Esophagus muscularis mucosa (tissue), 4 donors: Measurements from ENCODE around the gene NUP107.

Source experiments
- EP300 ChIP-seq: sonication (generic); formaldehyde crosslinking; IDR thresholded peaks from one replicate; pipeline ENCODE4 v1.6.1; 2017; ENCODE audit warnings: antibody characterized with exemption
- POLR2A ChIP-seq: fragments of 450-650 bp; IDR thresholded peaks from one replicate; pipeline ENCODE4 v1.6.1; 2017; ENCODE audit warnings: antibody characterized with exemption, moderate library complexity, mild to moderate bottlenecking, low read depth
- POLR2AphosphoS5 ChIP-seq, 2 donors: sonication (generic); formaldehyde crosslinking; IDR thresholded peaks; one replicate each; pipeline ENCODE4 v1.6.1; 2017; ENCODE audit warnings: antibody characterized with exemption in 2 of 2
- TF ChIP-seq, protein P1 (sequence below), 3 experiments: fragments of 200-600 bp in 2 of 3; fragments of 450-650 bp in 1 of 3; sonication (generic) in 2 of 3; IDR thresholded peaks; one replicate each; pipeline ENCODE4 v1.5.1; 2017 to 2019; ENCODE audit warnings: antibody characterized with exemption in 3 of 3, mild to moderate bottlenecking in 2 of 3, moderate library complexity in 1 of 3

DNA sequence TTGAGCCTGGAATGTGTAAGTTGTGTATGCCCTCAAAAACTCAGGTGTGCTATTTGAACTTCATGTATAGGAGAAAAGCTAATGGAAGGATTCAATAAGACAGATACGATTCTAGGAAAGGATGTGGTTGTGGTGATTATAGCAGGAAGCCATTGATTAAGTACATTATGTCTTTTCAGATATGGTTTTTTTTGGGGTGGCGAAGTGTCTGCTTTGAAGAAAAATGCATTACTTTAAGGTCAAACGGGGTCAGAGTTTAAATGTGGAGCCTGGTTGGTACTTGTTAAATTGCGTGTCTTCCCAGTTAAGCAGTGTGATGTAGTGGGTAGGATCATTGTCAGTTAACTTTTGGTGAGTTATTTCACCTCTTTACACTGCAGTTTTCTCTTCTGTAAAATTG, 13.0 kb upstream of the NUP107 start:
- TF ChIP-seq, protein P1, sequence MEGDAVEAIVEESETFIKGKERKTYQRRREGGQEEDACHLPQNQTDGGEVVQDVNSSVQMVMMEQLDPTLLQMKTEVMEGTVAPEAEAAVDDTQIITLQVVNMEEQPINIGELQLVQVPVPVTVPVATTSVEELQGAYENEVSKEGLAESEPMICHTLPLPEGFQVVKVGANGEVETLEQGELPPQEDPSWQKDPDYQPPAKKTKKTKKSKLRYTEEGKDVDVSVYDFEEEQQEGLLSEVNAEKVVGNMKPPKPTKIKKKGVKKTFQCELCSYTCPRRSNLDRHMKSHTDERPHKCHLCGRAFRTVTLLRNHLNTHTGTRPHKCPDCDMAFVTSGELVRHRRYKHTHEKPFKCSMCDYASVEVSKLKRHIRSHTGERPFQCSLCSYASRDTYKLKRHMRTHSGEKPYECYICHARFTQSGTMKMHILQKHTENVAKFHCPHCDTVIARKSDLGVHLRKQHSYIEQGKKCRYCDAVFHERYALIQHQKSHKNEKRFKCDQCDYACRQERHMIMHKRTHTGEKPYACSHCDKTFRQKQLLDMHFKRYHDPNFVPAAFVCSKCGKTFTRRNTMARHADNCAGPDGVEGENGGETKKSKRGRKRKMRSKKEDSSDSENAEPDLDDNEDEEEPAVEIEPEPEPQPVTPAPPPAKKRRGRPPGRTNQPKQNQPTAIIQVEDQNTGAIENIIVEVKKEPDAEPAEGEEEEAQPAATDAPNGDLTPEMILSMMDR (IDR thresholded peaks at IDR 0.05): no peak
- TF ChIP-seq POLR2AphosphoS5 (IDR thresholded peaks at IDR 0.05): no peak
- TF ChIP-seq POLR2A: no peak
- TF ChIP-seq EP300: no peak
